Naive thymus-derived CD4-positive, alpha-beta T cell (primary cell): ENCODE results near the gene UBE2QL1. TPM values are rescaled to one million over a fixed set of nuclear protein-coding genes. Genes with fewer than 3 reads are reported as not detected.
"Not testable (repeated sequence)": the region's sequence is repeated elsewhere in the genome, so short reads cannot be mapped to it uniquely, and the experiment has no call there.

ENCODE experiments used
- ATAC-seq: fragments of 150-1000 bp; cut with Tn5 transposase; 2 replicates; pipeline ENCODE4 v1.10.0; 2021; ENCODE audit warnings: mild to moderate bottlenecking, moderate library complexity
- CTCF ChIA-PET: fragments of 350-600 bp; sonication (Branson Sonifier 250); formaldehyde crosslinking; loops from one replicate; lab custom pipeline; 2021; ENCODE audit warnings: antibody characterized with exemption; lab: Charles Lee
- POLR2A ChIA-PET: fragments of 350-600 bp; sonication (Branson Sonifier 250); formaldehyde crosslinking; loops from one replicate; lab custom pipeline; 2021; ENCODE audit warnings: antibody characterized with exemption, inconsistent platforms; lab: Charles Lee
- DNase-seq, 9 donors: peaks; one replicate each; pipeline versions ENCODE4 v3.0.0 to v3.0.0-alpha.2; 2020 to 2022; ENCODE audit warnings: mixed read lengths in 1 of 9
- H3K27ac ChIP-seq: one replicate; pipeline ENCODE4 v1.7.0; 2013; ENCODE audit warnings: mild to moderate bottlenecking, low read depth, low read length, moderate library complexity
- H3K27me3 ChIP-seq, 2 donors: one replicate each; pipeline ENCODE4 v1.7.0; 2013; ENCODE audit warnings: low read length in 2 of 2, mild to moderate bottlenecking in 2 of 2, moderate library complexity in 2 of 2; ENCODE audit not compliant: control insufficient read depth in 2 of 2, insufficient read depth in 2 of 2
- H3K36me3 ChIP-seq, 3 experiments: 1 replicate in 2 of 3; 2 replicates in 1 of 3; pipeline ENCODE4 v1.7.0; 2013; ENCODE audit warnings: low read length in 3 of 3, mild to moderate bottlenecking in 3 of 3, moderate library complexity in 1 of 3; ENCODE audit not compliant: insufficient read depth in 3 of 3, control insufficient read depth in 2 of 3
- H3K4me1 ChIP-seq, 2 donors: one replicate each; pipeline ENCODE4 v1.7.0; 2013; ENCODE audit warnings: low read length in 2 of 2, mild to moderate bottlenecking in 2 of 2, moderate library complexity in 1 of 2; ENCODE audit not compliant: control insufficient read depth in 2 of 2, insufficient read depth in 2 of 2
- H3K4me3 ChIP-seq: 2 replicates; pipeline ENCODE4 v1.7.0; 2013; ENCODE audit warnings: mild to moderate bottlenecking, low read length
- H3K9me3 ChIP-seq, 3 experiments: 1 replicate in 2 of 3; 2 replicates in 1 of 3; pipeline ENCODE4 v1.7.0; 2013; ENCODE audit warnings: low read length in 3 of 3; ENCODE audit not compliant: control insufficient read depth in 2 of 3
- H3K27ac Mint-ChIP-seq, 9 donors: one replicate each; pipeline ENCODE4 v1.8.0; 2020 to 2022; ENCODE audit warnings: mixed read lengths in 9 of 9, mild to moderate bottlenecking in 8 of 9, moderate library complexity in 5 of 9, inconsistent platforms in 2 of 9
- H3K27me3 Mint-ChIP-seq, 5 donors: one replicate each; pipeline ENCODE4 v1.8.0; 2021 to 2022; ENCODE audit warnings: mixed read lengths in 5 of 5, mild to moderate bottlenecking in 1 of 5
- H3K36me3 Mint-ChIP-seq, 5 donors: one replicate each; pipeline ENCODE4 v1.8.0; 2020 to 2022; ENCODE audit warnings: mixed read lengths in 5 of 5, mild to moderate bottlenecking in 3 of 5, inconsistent platforms in 1 of 5
- H3K4me1 Mint-ChIP-seq, 7 donors: one replicate each; pipeline ENCODE4 v1.8.0; 2020 to 2022; ENCODE audit warnings: mixed read lengths in 7 of 7, mild to moderate bottlenecking in 3 of 7, inconsistent platforms in 1 of 7
- H3K4me3 Mint-ChIP-seq, 10 donors: one replicate each; pipeline ENCODE4 v1.8.0; 2020 to 2022; ENCODE audit warnings: mild to moderate bottlenecking in 10 of 10, mixed read lengths in 10 of 10, moderate library complexity in 6 of 10, inconsistent platforms in 2 of 10
- H3K9me3 Mint-ChIP-seq, 11 donors: one replicate each; pipeline ENCODE4 v1.8.0; 2020 to 2022; ENCODE audit warnings: mixed read lengths in 11 of 11, mild to moderate bottlenecking in 4 of 11, inconsistent platforms in 1 of 11, moderate library complexity in 1 of 11
- intact Hi-C, 2 donors: fragments of 100-400 bp; cut with micrococcal nuclease; formaldehyde crosslinking; loops; one replicate each; pipeline ENCODE4 v1.15.1; 2023
- polyA plus RNA-seq, 2 donors: library from polyadenylated mRNA; unstranded; fragments of 300-500 nt; fragmentation: Illumina TruSeq; gene quantifications; one replicate each; pipeline ENCODE4 v1.2.3, GENCODE V29; 2021
- total RNA-seq, 6 experiments: library from RNA in 5 of 6; stranded (reverse) in 5 of 6; gene quantifications; 1 replicate in 5 of 6; 2 replicates in 1 of 6; pipeline ENCODE4 v1.2.3 and lab custom pipeline; 2021 to 2026

UBE2QL1 gene
- total and polyA plus RNA-seq, 7 experiments from 2014 or later: 0.21 to 0.44 TPM; not detected in 5

GRCh38 chr5:6510973-6511372, 62.3 kb downstream of the UBE2QL1 start:
- Mint-ChIP-seq H3K27ac (no peak overlapping the region), H3K4me1 (peaks cover 0 to 2% (median 0%) of the 10 kb centered on the region in 7 donors), H3K27me3 (peaks cover 11 to 23% (median 17%) of the 10 kb centered on the region in 5 donors), H3K4me3 (no peak overlapping the region), H3K9me3 (peaks cover 0 to 2% (median 0%) of the 10 kb centered on the region in 11 donors), H3K36me3 (peaks cover 0 to 4% (median 0%) of the 10 kb centered on the region in 5 donors)
- ATAC-seq (no peak), DNase-seq (no peak)
- H3K4me1 ChIP-seq: no peaks in the 10 kb centered on the region
- H3K9me3 ChIP-seq: no peaks in the 10 kb centered on the region
- ChIA-PET CTCF (no interaction called here), POLR2A (no interaction called here)
- intact Hi-C loops: no loop called here
- H3K27ac ChIP-seq: no peak overlapping the region
- no peaks in the 10 kb centered on the region for H3K27me3 ChIP-seq
- H3K4me3 ChIP-seq: no peak overlapping the region
- no peaks in the 10 kb centered on the region for H3K36me3 ChIP-seq

GRCh38 chr5:6515812-6516211, 67.2 kb downstream of the UBE2QL1 start:
- H3K9me3 ChIP-seq, H3K9me3 Mint-ChIP-seq, CTCF ChIA-PET, H3K4me3 Mint-ChIP-seq, H3K27me3 ChIP-seq, POLR2A ChIA-PET, DNase-seq, H3K27ac ChIP-seq, ATAC-seq, H3K36me3 ChIP-seq, H3K4me1 Mint-ChIP-seq, H3K36me3 Mint-ChIP-seq, H3K4me1 ChIP-seq, H3K4me3 ChIP-seq, intact Hi-C loops: not testable (repeated sequence)
- Mint-ChIP-seq H3K27me3 (peaks cover 0 to 16% (median 5%) of the 10 kb centered on the region in 5 donors), H3K27ac (peak overlapping the region in 1 of 9 donors; percentile 2)

GRCh38 chr5:6516823-6517222, 68.2 kb downstream of the UBE2QL1 start:
- DNase-seq (no peak), ATAC-seq (no peak)
- Histone ChIP-seq H3K27ac (no peak overlapping the region), H3K4me1 (no peaks in the 10 kb centered on the region), H3K9me3 (no peaks in the 10 kb centered on the region), H3K4me3 (no peak overlapping the region), H3K36me3 (no peaks in the 10 kb centered on the region), H3K27me3 (no peaks in the 10 kb centered on the region)
- H3K4me3 Mint-ChIP-seq: no peak overlapping the region
- intact Hi-C loops: no loop called here
- no peaks in the 10 kb centered on the region for H3K9me3 Mint-ChIP-seq
- H3K36me3 Mint-ChIP-seq: no peaks in the 10 kb centered on the region
- no peaks in the 10 kb centered on the region for H3K4me1 Mint-ChIP-seq
- ChIA-PET POLR2A (no interaction called here), CTCF (no interaction called here)
- no peak overlapping the region for H3K27ac Mint-ChIP-seq
- H3K27me3 Mint-ChIP-seq: peaks cover 1 to 19% (median 12%) of the 10 kb centered on the region in 5 donors

GRCh38 chr5:6517510-6517909, 68.9 kb downstream of the UBE2QL1 start:
- intact Hi-C loops: no loop called here
- Mint-ChIP-seq H3K4me3 (no peak overlapping the region), H3K4me1 (no peaks in the 10 kb centered on the region)

GRCh38 chr5:6518298-6519057, 69.8 kb downstream of the UBE2QL1 start:
- ATAC-seq: no peak
- no peaks in the 10 kb centered on the region for H3K4me1 Mint-ChIP-seq
- intact Hi-C loops: no loop called here
- H3K4me3 Mint-ChIP-seq: no peak overlapping the region
- no peaks in the 10 kb centered on the region for H3K36me3 Mint-ChIP-seq
- no peak overlapping the region for H3K27ac Mint-ChIP-seq
- Histone ChIP-seq H3K9me3 (no peaks in the 10 kb centered on the region), H3K27ac (no peak overlapping the region), H3K36me3 (no peaks in the 10 kb centered on the region), H3K4me3 (no peak overlapping the region), H3K4me1 (no peaks in the 10 kb centered on the region), H3K27me3 (no peaks in the 10 kb centered on the region)
- CTCF ChIA-PET: no interaction called here
- POLR2A ChIA-PET: no interaction called here
- peaks cover 6 to 20% (median 10%) of the 10 kb centered on the region in 5 donors for H3K27me3 Mint-ChIP-seq
- no peaks in the 10 kb centered on the region for H3K9me3 Mint-ChIP-seq
- DNase-seq: no peak

More at GRCh38 chr5:6517510-6517909, 68.9 kb downstream of the UBE2QL1 start:
- Histone ChIP-seq H3K4me1 (no peaks in the 10 kb centered on the region), H3K9me3 (no peaks in the 10 kb centered on the region), H3K27ac (no peak overlapping the region), H3K4me3 (no peak overlapping the region), H3K36me3 (no peaks in the 10 kb centered on the region), H3K27me3 (no peaks in the 10 kb centered on the region)
- DNase-seq (no peak), ATAC-seq (no peak)
- H3K27ac Mint-ChIP-seq: no peak overlapping the region
- no peaks in the 10 kb centered on the region for H3K9me3 Mint-ChIP-seq
- CTCF ChIA-PET: no interaction called here
- POLR2A ChIA-PET: no interaction called here
- peaks cover 6 to 19% (median 11%) of the 10 kb centered on the region in 5 donors for H3K27me3 Mint-ChIP-seq
- H3K36me3 Mint-ChIP-seq: no peaks in the 10 kb centered on the region

- H3K4me3 Mint-ChIP-seq: no peak overlapping the region
Measured at GRCh38 chr5:6520201-6520600, 71.5 kb downstream of the UBE2QL1 start.

GRCh38 chr5:6522331-6522730, 73.7 kb downstream of the UBE2QL1 start:
- no peak for ATAC-seq
- Mint-ChIP-seq H3K27ac (no peak overlapping the region), H3K4me1 (no peaks in the 10 kb centered on the region), H3K27me3 (peaks cover 2 to 39% (median 19%) of the 10 kb centered on the region in 5 donors), H3K9me3 (no peaks in the 10 kb centered on the region), H3K36me3 (no peaks in the 10 kb centered on the region), H3K4me3 (no peak overlapping the region)
- H3K27me3 ChIP-seq: no peaks in the 10 kb centered on the region
- H3K4me3 ChIP-seq: no peak overlapping the region
- POLR2A ChIA-PET: no interaction called here
- no peaks in the 10 kb centered on the region for H3K36me3 ChIP-seq
- H3K27ac ChIP-seq: no peak overlapping the region
- no peaks in the 10 kb centered on the region for H3K4me1 ChIP-seq
- no peaks in the 10 kb centered on the region for H3K9me3 ChIP-seq
- intact Hi-C loops: no loop called here
- CTCF ChIA-PET: no interaction called here
- no peak for DNase-seq

More at GRCh38 chr5:6520201-6520600, 71.5 kb downstream of the UBE2QL1 start:
- Mint-ChIP-seq H3K27ac (no peak overlapping the region), H3K36me3 (no peaks in the 10 kb centered on the region), H3K9me3 (no peaks in the 10 kb centered on the region), H3K27me3 (peaks cover 4 to 34% (median 13%) of the 10 kb centered on the region in 5 donors), H3K4me1 (no peaks in the 10 kb centered on the region)
- ATAC-seq: no peak
- no peaks in the 10 kb centered on the region for H3K4me1 ChIP-seq
- DNase-seq: no peak
- CTCF ChIA-PET: no interaction called here
- H3K9me3 ChIP-seq: no peaks in the 10 kb centered on the region
- no peaks in the 10 kb centered on the region for H3K27me3 ChIP-seq
- POLR2A ChIA-PET: no interaction called here
- H3K27ac ChIP-seq: no peak overlapping the region
- intact Hi-C loops: no loop called here
- H3K4me3 ChIP-seq: no peak overlapping the region
- no peaks in the 10 kb centered on the region for H3K36me3 ChIP-seq
